Astrocyte (in vitro differentiated cells and primary cell): ENCODE data around the gene TCAF1.

Source experiments
- EZH2 ChIP-seq: IDR thresholded peaks from 2 replicates; pipeline ENCODE4 v1.6.1; 2012; ENCODE audit warnings: mild to moderate bottlenecking, low read length, inconsistent platforms; ENCODE audit not compliant: insufficient read depth
- TF ChIP-seq, protein P1 (sequence below): IDR thresholded peaks from 2 replicates; pipeline ENCODE4 v1.5.1; 2011; ENCODE audit warnings: low read depth, mild to moderate bottlenecking, inconsistent platforms, low read length, moderate library complexity; ENCODE audit not compliant: insufficient read depth

DNA sequence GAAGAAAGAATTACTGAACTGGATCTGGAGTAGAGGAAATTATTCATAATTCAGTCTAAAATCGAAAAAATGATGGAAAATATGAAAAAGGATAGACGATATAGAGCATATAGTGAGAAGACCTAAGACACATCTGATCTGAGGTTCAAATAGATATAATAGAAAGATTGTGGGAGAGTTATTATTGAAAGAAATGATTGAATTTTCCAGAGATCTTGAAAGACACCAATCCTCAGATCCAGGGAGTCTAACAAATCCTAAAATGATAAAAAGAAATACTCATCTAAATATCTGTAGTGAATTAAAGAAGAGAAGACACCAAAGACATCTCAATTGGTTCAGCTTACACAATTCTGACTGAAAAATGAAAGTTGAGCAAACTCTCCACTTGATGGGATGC is 12.9 kb downstream of the TCAF1 start:
- TF ChIP-seq EZH2, result no peak
- TF ChIP-seq, protein P1, sequence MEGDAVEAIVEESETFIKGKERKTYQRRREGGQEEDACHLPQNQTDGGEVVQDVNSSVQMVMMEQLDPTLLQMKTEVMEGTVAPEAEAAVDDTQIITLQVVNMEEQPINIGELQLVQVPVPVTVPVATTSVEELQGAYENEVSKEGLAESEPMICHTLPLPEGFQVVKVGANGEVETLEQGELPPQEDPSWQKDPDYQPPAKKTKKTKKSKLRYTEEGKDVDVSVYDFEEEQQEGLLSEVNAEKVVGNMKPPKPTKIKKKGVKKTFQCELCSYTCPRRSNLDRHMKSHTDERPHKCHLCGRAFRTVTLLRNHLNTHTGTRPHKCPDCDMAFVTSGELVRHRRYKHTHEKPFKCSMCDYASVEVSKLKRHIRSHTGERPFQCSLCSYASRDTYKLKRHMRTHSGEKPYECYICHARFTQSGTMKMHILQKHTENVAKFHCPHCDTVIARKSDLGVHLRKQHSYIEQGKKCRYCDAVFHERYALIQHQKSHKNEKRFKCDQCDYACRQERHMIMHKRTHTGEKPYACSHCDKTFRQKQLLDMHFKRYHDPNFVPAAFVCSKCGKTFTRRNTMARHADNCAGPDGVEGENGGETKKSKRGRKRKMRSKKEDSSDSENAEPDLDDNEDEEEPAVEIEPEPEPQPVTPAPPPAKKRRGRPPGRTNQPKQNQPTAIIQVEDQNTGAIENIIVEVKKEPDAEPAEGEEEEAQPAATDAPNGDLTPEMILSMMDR, result no peak
